SK-N-SH (cell line): ENCODE results near the gene NPIPB2. TPM values are rescaled to one million over a fixed set of nuclear protein-coding genes. Genes with fewer than 3 reads are reported as not detected.
"Not testable (repeated sequence)": the region's sequence is repeated elsewhere in the genome, so short reads cannot be mapped to it uniquely, and the experiment has no call there.

Source experiments
- CTCF ChIA-PET: fragments of 300-600, 350-600 bp; formaldehyde crosslinking; extraction: SDS; loops from one replicate; lab custom pipeline; 2021; lab: Yijun Ruan, JAX
- POLR2A ChIA-PET: fragments of 350-600 bp; sonication (Branson Sonifier 250); formaldehyde crosslinking; extraction: SDS; loops from one replicate; lab custom pipeline; 2020; ENCODE audit warnings: antibody characterized with exemption, inconsistent platforms; lab: Yijun Ruan, JAX
- DNase-seq: peaks from one replicate; pipeline ENCODE4 v3.0.0; 2012
- H2AFZ ChIP-seq: fragments of 200-600 bp; sonication (generic); 2 replicates; pipeline ENCODE4 v1.8.1; 2016; ENCODE audit warnings: antibody characterized with exemption, mild to moderate bottlenecking, low read depth
- H3F3A ChIP-seq: fragments of 200-600 bp; sonication (generic); replicated peaks from 2 replicates; pipeline ENCODE3; 2016; ENCODE audit warnings: antibody characterized with exemption, mild to moderate bottlenecking; ENCODE audit not compliant: insufficient read depth
- H3K27ac ChIP-seq, 2 experiments: fragments of 200-500 bp in 1 of 2; fragments of 200-600 bp in 1 of 2; sonication (Bioruptor generic) in 1 of 2; sonication (generic), shearing (Covaris generic) in 1 of 2; 2 replicates each; pipeline versions ENCODE4 v1.5.1 to v1.6.1; 2014 to 2016; ENCODE audit warnings: low read depth in 2 of 2, inconsistent platforms in 1 of 2, low read length in 1 of 2, mild to moderate bottlenecking in 1 of 2, mixed read lengths in 1 of 2
- H3K27me3 ChIP-seq: fragments of 200-600 bp; sonication (generic), shearing (Covaris generic); 2 replicates; pipeline ENCODE4 v1.6.1; 2016; ENCODE audit warnings: mixed run types; ENCODE audit not compliant: insufficient read depth
- H3K36me3 ChIP-seq, 2 experiments: fragments of 200-500 bp in 1 of 2; fragments of 200-600 bp in 1 of 2; sonication (Bioruptor generic) in 1 of 2; sonication (generic) in 1 of 2; replicated peaks in 1 of 2; 2 replicates each; pipeline versions ENCODE3 to v1.5.1; 2014 to 2016; ENCODE audit warnings: low read length in 1 of 2, mild to moderate bottlenecking in 1 of 2; ENCODE audit not compliant: insufficient read depth in 2 of 2, control insufficient read depth in 1 of 2
- H3K4me1 ChIP-seq, 2 experiments: fragments of 200-500 bp in 1 of 2; fragments of 200-600 bp in 1 of 2; sonication (Bioruptor generic) in 1 of 2; sonication (generic), shearing (Covaris generic) in 1 of 2; 2 replicates each; pipeline versions ENCODE4 v1.5.1 to v1.6.1; 2014 to 2016; ENCODE audit warnings: low read depth in 1 of 2, low read length in 1 of 2, mixed run types in 1 of 2; ENCODE audit not compliant: insufficient read depth in 2 of 2, control insufficient read depth in 1 of 2
- H3K4me2 ChIP-seq: fragments of 200-600 bp; sonication (generic), shearing (Covaris generic); 2 replicates; pipeline ENCODE4 v1.6.1; 2017; ENCODE audit warnings: mixed run types
- H3K4me3 ChIP-seq, 2 experiments: fragments of 200-500 bp in 1 of 2; fragments of 200-600 bp in 1 of 2; sonication (Bioruptor generic) in 1 of 2; sonication (generic), shearing (Covaris generic) in 1 of 2; 2 replicates each; pipeline versions ENCODE4 v1.5.1 to v1.8.1; 2014 to 2016; ENCODE audit warnings: low read depth in 2 of 2, inconsistent platforms in 1 of 2, low read length in 1 of 2, mild to moderate bottlenecking in 1 of 2, mixed read lengths in 1 of 2, moderate library complexity in 1 of 2
- H3K79me2 ChIP-seq: fragments of 200-600 bp; sonication (generic); 2 replicates; pipeline ENCODE4 v1.8.1; 2017; ENCODE audit warnings: mild to moderate bottlenecking; ENCODE audit not compliant: insufficient read depth
- H3K9ac ChIP-seq: fragments of 200-600 bp; sonication (generic); 2 replicates; pipeline ENCODE4 v1.6.1; 2017; ENCODE audit warnings: mixed run types
- H3K9me2 ChIP-seq: fragments of 200-600 bp; sonication (generic); 2 replicates; pipeline ENCODE4 v1.6.1; 2017; ENCODE audit warnings: mixed run types
- H3K9me3 ChIP-seq: fragments of 200-600 bp; sonication (generic); 2 replicates; pipeline ENCODE4 v1.6.1; 2017; ENCODE audit warnings: mixed run types, mild to moderate bottlenecking, moderate library complexity
- H4K20me1 ChIP-seq: fragments of 200-600 bp; sonication (generic); 2 replicates; pipeline ENCODE4 v1.6.1; 2017; ENCODE audit warnings: mild to moderate bottlenecking, mixed run types; ENCODE audit not compliant: insufficient read depth
- CHD2 ChIP-seq: fragments of 150-350 bp; IDR thresholded peaks from 2 replicates; pipeline ENCODE4 v1.6.1; 2018; ENCODE audit warnings: low read length; ENCODE audit not compliant: partially characterized antibody
- ELF1 ChIP-seq: IDR thresholded peaks from 2 replicates; pipeline ENCODE4 v1.4.0; 2012
- EP300 ChIP-seq, 2 experiments: IDR thresholded peaks; 2 replicates each; pipeline versions ENCODE4 v1.4.0 to v1.6.1; 2012; ENCODE audit warnings: borderline replicate concordance in 1 of 2, low read depth in 1 of 2, low read length in 1 of 2
- FOSL2 ChIP-seq: IDR thresholded peaks from 2 replicates; pipeline ENCODE4 v1.4.0; 2012; ENCODE audit warnings: low read depth, mild to moderate bottlenecking, moderate library complexity, borderline replicate concordance
- FOXJ3 ChIP-seq: sonication (generic); formaldehyde crosslinking; IDR thresholded peaks from 2 replicates; pipeline ENCODE4 v1.5.1; 2020; ENCODE audit warnings: mild to moderate bottlenecking, missing genetic modification reagents
- FOXM1 ChIP-seq: IDR thresholded peaks from 2 replicates; pipeline ENCODE4 v1.4.0; 2012; ENCODE audit warnings: low read depth, mild to moderate bottlenecking
- GABPA ChIP-seq: IDR thresholded peaks from 2 replicates; pipeline ENCODE4 v1.4.0; 2012; ENCODE audit warnings: low read depth, mild to moderate bottlenecking
- NFIC ChIP-seq: IDR thresholded peaks from 2 replicates; pipeline ENCODE4 v1.4.0; 2012; ENCODE audit warnings: borderline replicate concordance
- NRF1 ChIP-seq: IDR thresholded peaks from 2 replicates; pipeline ENCODE4 v1.6.1; 2012; ENCODE audit warnings: low read depth, mild to moderate bottlenecking, low read length
- RCOR1 ChIP-seq: fragments of 150-350 bp; IDR thresholded peaks from 2 replicates; pipeline ENCODE4 v1.6.1; 2017; ENCODE audit warnings: antibody characterized with exemption, low read length
- RFX5 ChIP-seq: IDR thresholded peaks from 2 replicates; pipeline ENCODE4 v1.6.1; 2012; ENCODE audit warnings: mild to moderate bottlenecking, improper control_type of control experiment, low read length
- TAF1 ChIP-seq: IDR thresholded peaks from 2 replicates; pipeline ENCODE4 v1.6.1; 2012; ENCODE audit warnings: low read depth, mild to moderate bottlenecking, low read length, moderate library complexity, borderline replicate concordance
- TEAD4 ChIP-seq: IDR thresholded peaks from 2 replicates; pipeline ENCODE4 v1.4.0; 2012; ENCODE audit warnings: mild to moderate bottlenecking, borderline replicate concordance; ENCODE audit not compliant: insufficient read depth
- WGBS: methylation state at CpG from one replicate; pipeline ENCODE4 v1.1.6; 2017; ENCODE audit warnings: low lambda C conversion rate; 5-methylcytosine and 5-hydroxymethylcytosine counted together
- polyA plus RNA-seq, 3 experiments: library from polyadenylated mRNA; depleted of rRNA; stranded (reverse); fragments of >200 nt; gene quantifications; 2 replicates each; pipeline ENCODE4 v1.2.3, GENCODE V29; 2012
- TF ChIP-seq, protein P1 (sequence below): fragments of 200-600 bp; sonication (generic); IDR thresholded peaks from 2 replicates; pipeline ENCODE4 v1.6.1; 2017; ENCODE audit warnings: antibody characterized with exemption, mild to moderate bottlenecking, moderate library complexity
- TF ChIP-seq, protein P2 (sequence below): IDR thresholded peaks from 2 replicates; pipeline ENCODE4 v1.4.0; 2012; ENCODE audit warnings: low read depth, borderline replicate concordance
- TF ChIP-seq, protein P3 (sequence below): IDR thresholded peaks from 2 replicates; pipeline ENCODE4 v1.4.0; 2012; ENCODE audit warnings: low read depth

NPIPB2 gene
- polyA plus RNA-seq, 1 of the 3 experiments (the other 2 are of a cell fraction) = 9.3 TPM

DNA sequence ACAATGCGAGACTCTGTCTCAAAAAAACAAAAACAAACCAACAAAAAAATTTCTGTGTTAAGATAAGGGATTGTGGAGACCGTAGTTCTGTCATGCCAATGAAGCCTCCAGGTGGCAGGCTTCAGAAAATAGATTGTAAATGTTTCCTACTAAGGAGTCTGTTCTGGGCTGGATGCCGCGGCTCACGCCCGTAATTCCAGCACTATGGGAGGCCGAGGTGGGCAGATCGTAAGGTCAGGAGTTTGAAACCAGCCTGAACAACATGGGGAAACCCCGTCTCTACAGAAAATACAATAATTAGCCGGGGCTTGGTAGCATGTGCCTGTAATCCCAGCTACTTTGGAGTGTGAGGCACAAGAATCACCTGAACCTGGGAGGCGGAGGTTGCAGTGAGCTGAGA is 30.3 kb upstream of the NPIPB2 start:
- Histone ChIP-seq H3K9ac (no peak overlapping the region), H3F3A (peaks cover 4% of the 10 kb centered on the region), H3K9me3 (no peaks in the 10 kb centered on the region), H3K4me1 (peaks cover 0 to 2% of the 10 kb centered on the region in 2 experiments; a peak in 1 of 4 replicates), H3K27me3 (no peaks in the 10 kb centered on the region), H3K4me2 (no peak overlapping the region), H3K9me2 (no peaks in the 10 kb centered on the region), H3K27ac (no peak overlapping the region), H3K79me2 (peaks cover 15% of the 10 kb centered on the region), H3K36me3 (no peaks in the 10 kb centered on the region), H3K4me3 (no peak overlapping the region), H2AFZ (no peak overlapping the region), H4K20me1 (no peaks in the 10 kb centered on the region)
- TF ChIP-seq, protein P1, sequence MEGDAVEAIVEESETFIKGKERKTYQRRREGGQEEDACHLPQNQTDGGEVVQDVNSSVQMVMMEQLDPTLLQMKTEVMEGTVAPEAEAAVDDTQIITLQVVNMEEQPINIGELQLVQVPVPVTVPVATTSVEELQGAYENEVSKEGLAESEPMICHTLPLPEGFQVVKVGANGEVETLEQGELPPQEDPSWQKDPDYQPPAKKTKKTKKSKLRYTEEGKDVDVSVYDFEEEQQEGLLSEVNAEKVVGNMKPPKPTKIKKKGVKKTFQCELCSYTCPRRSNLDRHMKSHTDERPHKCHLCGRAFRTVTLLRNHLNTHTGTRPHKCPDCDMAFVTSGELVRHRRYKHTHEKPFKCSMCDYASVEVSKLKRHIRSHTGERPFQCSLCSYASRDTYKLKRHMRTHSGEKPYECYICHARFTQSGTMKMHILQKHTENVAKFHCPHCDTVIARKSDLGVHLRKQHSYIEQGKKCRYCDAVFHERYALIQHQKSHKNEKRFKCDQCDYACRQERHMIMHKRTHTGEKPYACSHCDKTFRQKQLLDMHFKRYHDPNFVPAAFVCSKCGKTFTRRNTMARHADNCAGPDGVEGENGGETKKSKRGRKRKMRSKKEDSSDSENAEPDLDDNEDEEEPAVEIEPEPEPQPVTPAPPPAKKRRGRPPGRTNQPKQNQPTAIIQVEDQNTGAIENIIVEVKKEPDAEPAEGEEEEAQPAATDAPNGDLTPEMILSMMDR = peak; percentile 42
- TF ChIP-seq, protein P2, sequence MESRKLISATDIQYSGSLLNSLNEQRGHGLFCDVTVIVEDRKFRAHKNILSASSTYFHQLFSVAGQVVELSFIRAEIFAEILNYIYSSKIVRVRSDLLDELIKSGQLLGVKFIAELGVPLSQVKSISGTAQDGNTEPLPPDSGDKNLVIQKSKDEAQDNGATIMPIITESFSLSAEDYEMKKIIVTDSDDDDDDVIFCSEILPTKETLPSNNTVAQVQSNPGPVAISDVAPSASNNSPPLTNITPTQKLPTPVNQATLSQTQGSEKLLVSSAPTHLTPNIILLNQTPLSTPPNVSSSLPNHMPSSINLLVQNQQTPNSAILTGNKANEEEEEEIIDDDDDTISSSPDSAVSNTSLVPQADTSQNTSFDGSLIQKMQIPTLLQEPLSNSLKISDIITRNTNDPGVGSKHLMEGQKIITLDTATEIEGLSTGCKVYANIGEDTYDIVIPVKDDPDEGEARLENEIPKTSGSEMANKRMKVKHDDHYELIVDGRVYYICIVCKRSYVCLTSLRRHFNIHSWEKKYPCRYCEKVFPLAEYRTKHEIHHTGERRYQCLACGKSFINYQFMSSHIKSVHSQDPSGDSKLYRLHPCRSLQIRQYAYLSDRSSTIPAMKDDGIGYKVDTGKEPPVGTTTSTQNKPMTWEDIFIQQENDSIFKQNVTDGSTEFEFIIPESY = no peak
- WGBS = 82% methylated on average over 11 of the region's 11 CpGs
- no peak for DNase-seq
- ChIA-PET CTCF (interaction anchor here (0.5 to 3.3 kb wide), 4 partner anchors 13 to 484 kb away, joined by 3 to 27 read pairs (median 4); no protein-coding TSS in a partner anchor), POLR2A (no interaction called here)

DNA sequence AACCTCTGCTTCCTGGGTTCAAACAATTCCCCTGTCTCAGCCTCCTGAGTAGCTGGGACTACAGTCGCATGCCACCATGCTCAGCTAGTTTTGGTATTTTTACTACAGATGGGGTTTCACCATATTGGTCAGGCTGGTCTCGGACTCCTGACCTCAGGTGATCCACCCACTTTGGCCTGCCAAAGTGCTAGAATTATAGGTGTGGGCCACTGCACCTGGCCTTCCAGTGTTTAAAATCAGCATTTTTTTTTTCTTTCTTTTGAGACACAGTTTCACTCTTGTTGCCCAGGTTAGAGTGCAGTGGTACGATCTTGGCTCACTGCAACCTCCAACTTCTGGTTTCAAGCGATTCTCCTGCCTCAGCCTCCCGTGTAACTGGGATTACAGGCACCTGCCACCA is 28.4 kb upstream of the NPIPB2 start:
- H3K36me3 ChIP-seq, DNase-seq, H2AFZ ChIP-seq, H3K9ac ChIP-seq, H3K4me3 ChIP-seq, H3K4me2 ChIP-seq, H3K9me3 ChIP-seq, H3K79me2 ChIP-seq, POLR2A ChIA-PET, H3K27me3 ChIP-seq, H4K20me1 ChIP-seq, H3F3A ChIP-seq, H3K9me2 ChIP-seq, H3K4me1 ChIP-seq, H3K27ac ChIP-seq: not testable (repeated sequence)
- 97% methylated on average over 5 of the region's 5 CpGs for WGBS
- CTCF ChIA-PET = interaction anchor here (1.3 to 3.1 kb wide), 2 partner anchors 22 to 97 kb away, joined by 3 to 28 read pairs; no protein-coding TSS in a partner anchor

DNA sequence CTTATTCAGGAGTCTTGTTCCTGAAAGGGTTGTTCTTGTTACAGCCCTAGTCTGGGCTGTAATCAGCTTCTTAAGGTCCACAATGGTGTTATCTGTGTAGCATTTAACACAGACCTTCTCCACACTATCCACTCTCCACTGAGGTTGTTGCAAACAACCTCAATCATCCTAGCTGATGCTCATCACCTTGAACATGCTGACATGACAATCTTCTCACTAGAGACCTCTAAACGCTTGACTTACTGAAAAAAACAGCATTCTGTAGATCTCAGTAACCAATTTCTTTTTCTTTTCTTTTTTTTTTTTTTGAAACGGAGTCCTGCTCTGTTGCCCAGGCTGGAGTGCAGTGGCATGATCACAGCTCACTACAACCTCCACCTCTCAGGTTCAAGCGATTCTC is 26.7 kb upstream of the NPIPB2 start:
- no peaks in the 10 kb centered on the region for H4K20me1 ChIP-seq
- ChIA-PET POLR2A (interaction anchor here (0.7 to 1.8 kb wide), 2 partner anchors 8 to 26 kb away, joined by 4 to 8 read pairs; partner anchors contain the start of gene SNX29), CTCF (interaction anchor here (0.9 to 3.1 kb wide), 2 partner anchors 8 to 99 kb away, joined by 4 to 28 read pairs; partner anchors contain the start of gene SNX29)
- no peak overlapping the region for H2AFZ ChIP-seq
- 76% methylated on average over 3 of the region's 3 CpGs for WGBS
- no peaks in the 10 kb centered on the region for H3K36me3 ChIP-seq
- H3K9ac ChIP-seq = no peak overlapping the region
- H3K79me2 ChIP-seq = no peaks in the 10 kb centered on the region
- no peak overlapping the region for H3K4me2 ChIP-seq
- DNase-seq = no peak
- TF ChIP-seq RFX5 = no peak
- no peak for TF ChIP-seq FOXJ3
- no peak for TF ChIP-seq FOSL2
- TF ChIP-seq NRF1 = no peak
- TF ChIP-seq NFIC = no peak
- TF ChIP-seq EP300 (IDR thresholded peaks at IDR 0.05; ENCODE audit: borderline replicate concordance in 1 of 2, low read depth in 1 of 2, low read length in 1 of 2) = no peak
- no peak for TF ChIP-seq FOXM1
- no peak for TF ChIP-seq RCOR1
- no peak for TF ChIP-seq TEAD4
- TF ChIP-seq TAF1 = no peak
- TF ChIP-seq GABPA = no peak
- TF ChIP-seq ELF1 = no peak
- TF ChIP-seq, protein P3, sequence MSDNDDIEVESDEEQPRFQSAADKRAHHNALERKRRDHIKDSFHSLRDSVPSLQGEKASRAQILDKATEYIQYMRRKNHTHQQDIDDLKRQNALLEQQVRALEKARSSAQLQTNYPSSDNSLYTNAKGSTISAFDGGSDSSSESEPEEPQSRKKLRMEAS = no peak
- no peak for TF ChIP-seq CHD2
- no peaks in the 10 kb centered on the region for H3K9me3 ChIP-seq
- H3K4me3 ChIP-seq = no peak overlapping the region
- no peaks in the 10 kb centered on the region for H3K27me3 ChIP-seq
- no peaks in the 10 kb centered on the region for H3K4me1 ChIP-seq
- H3K27ac ChIP-seq = no peak overlapping the region
- H3F3A ChIP-seq = peaks cover 4% of the 10 kb centered on the region
- no peaks in the 10 kb centered on the region for H3K9me2 ChIP-seq
